ENCODE results near the gene MRC1.

- TF ChIP-seq CTCF (IDR thresholded peaks at IDR 0.05; ENCODE audit: extremely low read depth in 1 of 2, insufficient read depth in 1 of 2, low read depth in 1 of 2, low read length in 2 of 2) = no peak
- TF ChIP-seq POLR2A (IDR thresholded peaks at IDR 0.05; ENCODE audit: low read depth, low read length) = no peak
- TF ChIP-seq MAX (IDR thresholded peaks at IDR 0.05; ENCODE audit: insufficient read depth, insufficient read length) = no peak
- no peak for TF ChIP-seq POLR2AphosphoS5 (IDR thresholded peaks at IDR 0.05; ENCODE audit: insufficient read depth, low read depth, low read length)
- no peak for TF ChIP-seq EZH2 (IDR thresholded peaks at IDR 0.05; ENCODE audit: borderline replicate concordance, low read depth, low read length, severe bottlenecking)
- TF ChIP-seq MYC (IDR thresholded peaks at IDR 0.05; ENCODE audit: low read depth, low read length) = no peak
Measured at GRCh38 chr10:17835688-17836087, 26.5 kb downstream of the MRC1 start.
